ENCODE data around the gene ZNF783.

The ZNF783 gene

DNA sequence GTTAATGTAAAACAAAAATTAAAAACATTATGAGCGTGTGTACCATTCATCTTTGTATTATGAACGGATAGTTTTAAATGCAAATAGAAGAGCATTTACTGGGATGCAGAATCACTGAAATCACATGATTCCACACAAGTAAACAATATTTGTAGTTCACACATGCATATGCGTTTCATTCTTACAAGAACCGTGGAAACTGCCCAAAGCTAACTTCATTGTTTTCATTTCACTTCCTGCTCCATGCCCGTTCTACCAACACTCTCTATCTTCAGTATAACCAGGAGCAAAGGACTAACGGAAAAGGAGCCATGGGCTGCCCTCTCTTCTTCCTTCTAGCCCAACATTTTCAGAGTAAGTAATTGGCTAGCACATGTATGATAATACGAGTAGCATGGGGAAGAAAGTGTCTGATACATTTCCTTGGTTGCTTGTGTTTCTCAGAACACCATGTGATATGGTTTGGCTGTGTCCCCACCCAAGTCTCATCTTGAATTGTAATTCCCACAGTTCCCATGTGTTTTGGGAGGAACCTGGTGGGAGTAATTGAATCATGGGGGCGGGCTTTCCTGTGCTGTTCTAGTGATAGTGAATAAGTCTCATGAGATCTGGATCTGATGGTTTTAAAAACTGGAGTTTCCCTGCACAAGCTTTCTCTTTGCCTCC is 38.8 kb downstream of the ZNF783 start:
- no peaks in the 10 kb centered on the region for H3K36me3 ChIP-seq (ENCODE audit: control insufficient read depth, low read length)
- H3K4me2 ChIP-seq (ENCODE audit: low read length): no peak overlapping the region
- H3K4me3 ChIP-seq (ENCODE audit: low read length): no peak overlapping the region
- H3K27me3 ChIP-seq (ENCODE audit: control insufficient read depth, low read length): peaks cover 7% of the 10 kb centered on the region; the same call in 1 of the 2 replicates
- no peak overlapping the region for H3K27ac ChIP-seq (ENCODE audit: low read depth, low read length)
- H3K4me1 ChIP-seq (ENCODE audit: control insufficient read depth, low read length): no peaks in the 10 kb centered on the region
- no peaks in the 10 kb centered on the region for H4K20me1 ChIP-seq (ENCODE audit: control insufficient read depth, insufficient read depth, low read depth, low read length)
- no peaks in the 10 kb centered on the region for H3F3A ChIP-seq (ENCODE audit: control insufficient read depth, insufficient read depth)
- no peaks in the 10 kb centered on the region for H3K9me2 ChIP-seq (replicated peaks; ENCODE audit: control insufficient read depth, low read length)
- no peaks in the 10 kb centered on the region for H3K9me3 ChIP-seq (ENCODE audit: control insufficient read depth, insufficient read depth, low read length)
- no peak for TF ChIP-seq CTCF (IDR thresholded peaks at IDR 0.05; ENCODE audit: low read depth, low read length, poor library complexity, severe bottlenecking)
- no peak for TF ChIP-seq EZH2phosphoT487 (IDR thresholded peaks at IDR 0.05; ENCODE audit: borderline replicate concordance, low read length)
- H3K79me2 ChIP-seq (ENCODE audit: control insufficient read depth, low read length): no peaks in the 10 kb centered on the region

DNA sequence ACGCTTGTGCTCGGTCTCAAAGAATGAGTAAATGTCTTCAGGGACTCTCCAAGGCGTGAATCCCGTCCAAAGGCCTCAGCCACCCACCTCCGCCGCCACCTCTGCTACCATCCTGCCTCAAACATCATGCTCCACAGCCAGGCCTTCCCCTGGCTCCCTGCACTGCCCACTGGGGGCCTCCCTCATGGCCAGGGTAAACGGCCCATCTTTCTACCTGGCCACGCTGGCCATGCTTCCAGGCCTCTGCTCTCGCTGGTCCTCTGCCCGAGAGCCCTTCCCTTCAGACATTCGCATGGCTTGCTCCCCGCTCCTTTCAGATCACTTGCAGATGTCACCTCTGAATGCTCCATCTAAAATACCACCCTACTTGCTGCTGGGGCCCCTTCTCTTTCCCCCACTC is 40.2 kb downstream of the ZNF783 start:
- no peak overlapping the region for H3K27ac ChIP-seq (ENCODE audit: low read depth, low read length)
- no peaks in the 10 kb centered on the region for H3K79me2 ChIP-seq (ENCODE audit: control insufficient read depth, low read length)
- no peaks in the 10 kb centered on the region for H4K20me1 ChIP-seq (ENCODE audit: control insufficient read depth, insufficient read depth, low read depth, low read length)
- H3F3A ChIP-seq (ENCODE audit: control insufficient read depth, insufficient read depth): no peaks in the 10 kb centered on the region
- H3K4me2 ChIP-seq (ENCODE audit: low read length): no peak overlapping the region
- H3K9me2 ChIP-seq (replicated peaks; ENCODE audit: control insufficient read depth, low read length): no peaks in the 10 kb centered on the region
- peaks cover 7% of the 10 kb centered on the region; the same call in 1 of the 2 replicates for H3K27me3 ChIP-seq (ENCODE audit: control insufficient read depth, low read length)
- no peaks in the 10 kb centered on the region for H3K4me1 ChIP-seq (ENCODE audit: control insufficient read depth, low read length)
- H3K36me3 ChIP-seq (ENCODE audit: control insufficient read depth, low read length): no peaks in the 10 kb centered on the region
- no peak overlapping the region for H3K4me3 ChIP-seq (ENCODE audit: low read length)
- no peak for TF ChIP-seq EZH2phosphoT487 (IDR thresholded peaks at IDR 0.05; ENCODE audit: borderline replicate concordance, low read length)
- no peak for TF ChIP-seq CTCF (IDR thresholded peaks at IDR 0.05; ENCODE audit: low read depth, low read length, poor library complexity, severe bottlenecking)
- H3K9me3 ChIP-seq (ENCODE audit: control insufficient read depth, insufficient read depth, low read length): no peaks in the 10 kb centered on the region

DNA sequence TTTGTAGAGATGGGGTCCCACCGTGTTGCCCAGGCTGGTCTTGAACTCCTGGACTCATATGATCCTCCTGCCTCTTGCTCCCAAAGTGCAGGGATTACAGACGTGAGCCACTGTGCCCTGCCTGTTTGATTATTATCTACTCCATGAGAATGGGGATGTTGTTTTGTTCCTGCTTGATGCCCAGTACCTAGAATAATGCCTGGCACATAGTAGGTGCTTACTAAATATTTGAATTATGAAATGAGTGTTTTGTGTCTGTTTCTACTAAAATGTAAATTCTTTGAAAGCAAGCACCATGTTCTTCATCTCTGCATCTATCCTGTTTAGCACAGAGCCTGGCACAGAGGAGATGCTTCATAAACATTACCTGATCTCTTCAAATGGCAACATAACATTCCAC is 40.9 kb downstream of the ZNF783 start:
- TF ChIP-seq EZH2phosphoT487 (IDR thresholded peaks at IDR 0.05; ENCODE audit: borderline replicate concordance, low read length) (no peak), CTCF (IDR thresholded peaks at IDR 0.05; ENCODE audit: low read depth, low read length, poor library complexity, severe bottlenecking) (no peak)
- H4K20me1 ChIP-seq (ENCODE audit: control insufficient read depth, insufficient read depth, low read depth, low read length): no peaks in the 10 kb centered on the region
- H3K4me2 ChIP-seq (ENCODE audit: low read length): no peak overlapping the region
- peaks cover 7% of the 10 kb centered on the region; the same call in 1 of the 2 replicates for H3K27me3 ChIP-seq (ENCODE audit: control insufficient read depth, low read length)
- no peaks in the 10 kb centered on the region for H3K79me2 ChIP-seq (ENCODE audit: control insufficient read depth, low read length)
- H3K9me3 ChIP-seq (ENCODE audit: control insufficient read depth, insufficient read depth, low read length): no peaks in the 10 kb centered on the region
- H3K9me2 ChIP-seq (replicated peaks; ENCODE audit: control insufficient read depth, low read length): no peaks in the 10 kb centered on the region
- no peak overlapping the region for H3K4me3 ChIP-seq (ENCODE audit: low read length)
- H3K27ac ChIP-seq (ENCODE audit: low read depth, low read length): no peak overlapping the region
- no peaks in the 10 kb centered on the region for H3K36me3 ChIP-seq (ENCODE audit: control insufficient read depth, low read length)
- H3K4me1 ChIP-seq (ENCODE audit: control insufficient read depth, low read length): no peaks in the 10 kb centered on the region
- H3F3A ChIP-seq (ENCODE audit: control insufficient read depth, insufficient read depth): no peaks in the 10 kb centered on the region
